T-cell (primary cell): Measurements from ENCODE around the gene FAM72B. TPM values are rescaled to one million over a fixed set of nuclear protein-coding genes. Genes with fewer than 3 reads are reported as not detected.
"Not testable (repeated sequence)": the region's sequence is repeated elsewhere in the genome, so short reads cannot be mapped to it uniquely, and the experiment has no call there.

Experiments used
- ATAC-seq, 4 experiments: fragments of 200-7000 bp in 3 of 4; fragments of 150-1000 bp in 1 of 4; cut with Tn5 transposase; replicated peaks in 1 of 4; 1 replicate in 3 of 4; 2 replicates in 1 of 4; pipeline ENCODE4 v1.10.0; 2021; ENCODE audit warnings: moderate library complexity in 3 of 4, mild to moderate bottlenecking in 2 of 4, moderate number of reproducible peaks in 1 of 4
- CTCF ChIA-PET, 2 donors: fragments of 300-600 bp; sonication (Branson Sonifier 250); formaldehyde crosslinking; loops; one replicate each; lab custom pipeline; 2022; ENCODE audit warnings: antibody characterized with exemption in 2 of 2; lab: Charles Lee
- POLR2A ChIA-PET, 2 donors: fragments of 300-600 bp; sonication (Branson Sonifier 250); formaldehyde crosslinking; loops; one replicate each; lab custom pipeline; 2022; ENCODE audit warnings: antibody characterized with exemption in 2 of 2; lab: Charles Lee
- DNase-seq, 35 experiments: peaks; one replicate each; pipeline versions ENCODE4 v3.0.0 to v3.0.0-alpha.2; 2013 to 2023
- H3K27ac ChIP-seq: one replicate; pipeline ENCODE4 v1.5.1; 2013; ENCODE audit warnings: low read length
- H3K27me3 ChIP-seq, 2 experiments: replicated peaks in 1 of 2; 1 replicate in 1 of 2; 2 replicates in 1 of 2; pipeline versions ENCODE4 v1.6.1 to v1.7.0; 2013; ENCODE audit warnings: low read length in 1 of 2, mixed read lengths in 1 of 2; ENCODE audit not compliant: control insufficient read depth in 2 of 2, insufficient read depth in 2 of 2; ENCODE audit errors: extremely low read depth in 1 of 2
- H3K36me3 ChIP-seq, 2 donors: 1 replicate in 1 of 2; 2 replicates in 1 of 2; pipeline versions ENCODE4 v1.6.1 to v1.7.0; 2013; ENCODE audit warnings: low read length in 1 of 2; ENCODE audit not compliant: control insufficient read depth in 2 of 2, insufficient read depth in 1 of 2; ENCODE audit errors: extremely low read depth in 1 of 2
- H3K4me1 ChIP-seq, 2 experiments: 1 replicate in 1 of 2; 2 replicates in 1 of 2; pipeline versions ENCODE4 v1.6.1 to v1.7.0; 2013; ENCODE audit warnings: low read length in 2 of 2, mixed read lengths in 1 of 2; ENCODE audit not compliant: insufficient read depth in 2 of 2, control insufficient read depth in 1 of 2; ENCODE audit errors: extremely low read depth in 1 of 2
- H3K4me3 ChIP-seq, 2 donors: 1 replicate in 1 of 2; 2 replicates in 1 of 2; pipeline versions ENCODE4 v1.5.1 to v1.7.0; 2013; ENCODE audit warnings: mild to moderate bottlenecking in 2 of 2, low read length in 1 of 2, moderate library complexity in 1 of 2; ENCODE audit not compliant: control insufficient read depth in 1 of 2; ENCODE audit errors: extremely low read depth in 1 of 2
- H3K9me3 ChIP-seq: 2 replicates; pipeline ENCODE4 v1.7.0; 2013
- H3K27ac Mint-ChIP-seq, 2 donors: one replicate each; pipeline ENCODE4 v1.8.0; 2020 to 2021; ENCODE audit warnings: mild to moderate bottlenecking in 2 of 2, mixed read lengths in 2 of 2
- H3K27me3 Mint-ChIP-seq, 2 donors: one replicate each; pipeline ENCODE4 v1.8.0; 2021 to 2022; ENCODE audit warnings: mixed read lengths in 2 of 2
- H3K36me3 Mint-ChIP-seq: one replicate; pipeline ENCODE4 v1.8.0; 2021; ENCODE audit warnings: mixed read lengths
- H3K4me1 Mint-ChIP-seq, 3 donors: one replicate each; pipeline ENCODE4 v1.8.0; 2020 to 2022; ENCODE audit warnings: mixed read lengths in 3 of 3, mild to moderate bottlenecking in 1 of 3
- H3K4me3 Mint-ChIP-seq, 3 donors: one replicate each; pipeline ENCODE4 v1.8.0; 2020 to 2022; ENCODE audit warnings: mild to moderate bottlenecking in 3 of 3, mixed read lengths in 3 of 3, moderate library complexity in 3 of 3
- H3K9me3 Mint-ChIP-seq, 3 donors: one replicate each; pipeline ENCODE4 v1.8.0; 2020 to 2022; ENCODE audit warnings: mixed read lengths in 3 of 3
- WGBS: methylation state at CpG from one replicate; pipeline ENCODE4 v1.1.5; 2013; ENCODE audit warnings: missing lambda C conversion rate; ENCODE audit not compliant: insufficient coverage; 5-methylcytosine and 5-hydroxymethylcytosine counted together
- total RNA-seq, 35 experiments: library from RNA in 6 of 35; stranded (reverse) in 6 of 35; fragments of 120-200 nt in 1 of 35; gene quantifications; one replicate each; pipeline versions ENCODE4 v1.2.1 to v1.2.4 and lab custom pipeline; 2013 to 2026

The FAM72B gene
- total RNA-seq, 5 donors from 2014 or later (not counting 1 experiment from before 2014, with no cell fraction given) = 0.56 to 1.2 (median 0.67) TPM; not detected in 1

- CTCF ChIA-PET, H3K36me3 ChIP-seq, DNase-seq, H3K27ac Mint-ChIP-seq, H3K4me3 Mint-ChIP-seq, H3K4me3 ChIP-seq, H3K4me1 ChIP-seq, H3K27ac ChIP-seq, H3K4me1 Mint-ChIP-seq, H3K9me3 ChIP-seq, H3K27me3 Mint-ChIP-seq, POLR2A ChIA-PET, H3K9me3 Mint-ChIP-seq, ATAC-seq, H3K27me3 ChIP-seq, H3K36me3 Mint-ChIP-seq: not testable (repeated sequence)
- WGBS = no CpG with 5 or more reads among the region's 2 CpGs
Measured at GRCh38 chr1:121210778-121211177, 26.6 kb upstream of the FAM72B start.

DNA sequence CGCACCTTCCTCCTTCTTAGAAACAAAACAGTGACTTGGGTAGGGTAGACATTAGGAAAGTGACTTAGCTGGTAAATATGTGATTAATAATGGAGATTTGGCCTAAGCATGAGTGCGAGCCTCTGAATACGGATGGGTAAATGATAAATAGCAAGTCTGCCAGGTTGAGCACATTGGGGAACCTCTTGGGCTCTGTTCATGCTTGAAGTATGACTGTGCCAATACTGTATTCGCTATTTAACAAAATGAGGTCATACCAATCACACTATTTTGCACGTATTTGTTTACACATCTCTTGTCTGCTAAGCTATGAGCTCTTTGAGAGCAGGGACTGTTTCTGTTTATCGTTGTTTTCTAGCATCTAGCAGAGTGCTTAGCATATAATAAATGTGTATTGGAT lies 24.2 kb upstream of the FAM72B start:
- H3K36me3 Mint-ChIP-seq, H3K4me3 ChIP-seq, POLR2A ChIA-PET, H3K36me3 ChIP-seq, H3K9me3 ChIP-seq, H3K27me3 ChIP-seq, H3K4me1 ChIP-seq, H3K4me3 Mint-ChIP-seq, H3K4me1 Mint-ChIP-seq, H3K27me3 Mint-ChIP-seq, CTCF ChIA-PET, H3K27ac Mint-ChIP-seq, ATAC-seq, DNase-seq, H3K27ac ChIP-seq, H3K9me3 Mint-ChIP-seq: not testable (repeated sequence)
- no CpG with 5 or more reads among the region's 6 CpGs for WGBS

GRCh38 chr1:121207328-121207727 lies 23.2 kb upstream of the FAM72B start:
- H3K9me3 ChIP-seq, H3K27ac ChIP-seq, H3K4me3 ChIP-seq, H3K27me3 ChIP-seq, H3K9me3 Mint-ChIP-seq, H3K4me1 Mint-ChIP-seq, POLR2A ChIA-PET, ATAC-seq, H3K27me3 Mint-ChIP-seq, H3K4me3 Mint-ChIP-seq, H3K27ac Mint-ChIP-seq, CTCF ChIA-PET, H3K36me3 ChIP-seq, H3K36me3 Mint-ChIP-seq, DNase-seq, H3K4me1 ChIP-seq: not testable (repeated sequence)
- no CpG with 5 or more reads among the region's 2 CpGs for WGBS

GRCh38 chr1:121205786-121206711 lies 21.9 kb upstream of the FAM72B start:
- H3K27ac Mint-ChIP-seq, H3K27me3 Mint-ChIP-seq, H3K27me3 ChIP-seq, CTCF ChIA-PET, H3K4me3 Mint-ChIP-seq, DNase-seq, ATAC-seq, POLR2A ChIA-PET, H3K4me3 ChIP-seq, H3K36me3 ChIP-seq, H3K4me1 Mint-ChIP-seq, H3K9me3 ChIP-seq, H3K4me1 ChIP-seq, H3K36me3 Mint-ChIP-seq, H3K27ac ChIP-seq, H3K9me3 Mint-ChIP-seq: not testable (repeated sequence)
- 100% methylated on average over 1 of the region's 8 CpGs for WGBS

GRCh38 chr1:121202986-121203385 lies 18.8 kb upstream of the FAM72B start:
- ATAC-seq, H3K4me1 Mint-ChIP-seq, H3K27me3 Mint-ChIP-seq, H3K9me3 ChIP-seq, H3K27ac ChIP-seq, CTCF ChIA-PET, H3K4me3 ChIP-seq, H3K9me3 Mint-ChIP-seq, H3K36me3 ChIP-seq, H3K27me3 ChIP-seq, H3K4me3 Mint-ChIP-seq, POLR2A ChIA-PET, DNase-seq, H3K36me3 Mint-ChIP-seq, H3K4me1 ChIP-seq, H3K27ac Mint-ChIP-seq: not testable (repeated sequence)
- no CpG with 5 or more reads among the region's 3 CpGs for WGBS

GRCh38 chr1:121200985-121201981 lies 17.1 kb upstream of the FAM72B start:
- H3K36me3 Mint-ChIP-seq, H3K4me1 Mint-ChIP-seq, POLR2A ChIA-PET, H3K4me1 ChIP-seq, H3K36me3 ChIP-seq, H3K27ac ChIP-seq, H3K9me3 ChIP-seq, H3K4me3 Mint-ChIP-seq, H3K27ac Mint-ChIP-seq, CTCF ChIA-PET, H3K27me3 Mint-ChIP-seq, H3K4me3 ChIP-seq, H3K27me3 ChIP-seq, DNase-seq, ATAC-seq, H3K9me3 Mint-ChIP-seq: not testable (repeated sequence)
- no CpG with 5 or more reads among the region's 13 CpGs for WGBS
